HG03460 (cell line): ENCODE data around the gene PNMT.
A peak's percentile ranks its signal among the peaks of the same experiment; 100 is the strongest.

Experiments used
- ATAC-seq: cut with Tn5 transposase; IDR thresholded peaks from one replicate; pipeline ENCODE4 v1.9.1; 2021; ENCODE audit not compliant: unreplicated experiment

Gene PNMT

GRCh38 chr17:39632153-39632941 is 35.9 kb upstream of the PNMT start:
- no peak for ATAC-seq

DNA sequence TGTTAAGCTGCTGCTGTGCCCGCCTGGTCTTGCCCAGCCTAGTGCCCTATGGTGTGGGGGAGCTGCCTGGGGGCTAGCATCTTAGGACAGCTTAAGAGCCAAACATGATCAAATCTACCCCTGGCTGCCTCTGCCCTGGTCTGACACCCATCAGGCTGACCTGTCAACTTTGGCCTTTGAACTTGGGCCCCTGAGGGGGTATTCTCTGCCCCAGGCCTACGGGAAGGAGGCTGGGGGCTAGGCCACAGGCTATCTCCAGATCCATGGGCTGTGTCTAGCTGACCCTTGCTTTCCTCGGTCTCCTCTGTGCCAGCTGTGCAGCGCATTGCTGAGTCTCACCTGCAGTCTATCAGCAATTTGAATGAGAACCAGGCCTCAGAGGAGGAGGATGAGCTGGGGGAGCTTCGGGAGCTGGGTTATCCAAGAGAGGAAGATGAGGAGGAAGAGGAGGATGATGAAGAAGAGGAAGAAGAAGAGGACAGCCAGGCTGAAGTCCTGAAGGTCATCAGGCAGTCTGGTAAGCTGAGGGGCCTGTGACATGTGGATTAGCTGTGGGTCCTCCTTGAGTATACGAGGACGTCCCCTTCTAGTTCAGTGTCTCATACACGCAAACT is 34.6 kb upstream of the PNMT start:
- ATAC-seq = no peak

DNA sequence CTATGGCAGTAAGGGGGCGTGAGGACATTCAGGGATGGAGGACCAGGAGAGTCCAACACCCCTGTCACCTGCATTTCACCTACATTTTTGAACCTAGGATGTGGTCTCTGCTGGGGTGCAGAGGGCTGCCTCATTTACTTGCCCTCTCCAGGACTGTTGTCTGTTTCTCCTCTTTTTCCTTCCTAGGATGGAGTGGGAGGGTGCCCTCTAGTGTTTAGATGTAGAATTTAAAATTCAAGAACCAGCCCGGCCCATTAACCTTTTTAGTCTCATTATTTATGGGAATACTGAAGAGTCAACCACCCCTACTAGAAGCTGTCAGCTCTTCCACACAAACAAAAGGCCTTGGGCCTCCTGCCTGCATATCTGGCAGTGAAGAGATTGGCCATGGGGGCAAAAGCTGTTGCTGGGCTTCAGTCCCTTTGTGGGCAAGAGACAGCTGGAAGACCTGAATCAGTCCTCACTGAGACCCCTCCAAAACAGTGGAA is 33.8 kb upstream of the PNMT start:
- no peak for ATAC-seq

DNA sequence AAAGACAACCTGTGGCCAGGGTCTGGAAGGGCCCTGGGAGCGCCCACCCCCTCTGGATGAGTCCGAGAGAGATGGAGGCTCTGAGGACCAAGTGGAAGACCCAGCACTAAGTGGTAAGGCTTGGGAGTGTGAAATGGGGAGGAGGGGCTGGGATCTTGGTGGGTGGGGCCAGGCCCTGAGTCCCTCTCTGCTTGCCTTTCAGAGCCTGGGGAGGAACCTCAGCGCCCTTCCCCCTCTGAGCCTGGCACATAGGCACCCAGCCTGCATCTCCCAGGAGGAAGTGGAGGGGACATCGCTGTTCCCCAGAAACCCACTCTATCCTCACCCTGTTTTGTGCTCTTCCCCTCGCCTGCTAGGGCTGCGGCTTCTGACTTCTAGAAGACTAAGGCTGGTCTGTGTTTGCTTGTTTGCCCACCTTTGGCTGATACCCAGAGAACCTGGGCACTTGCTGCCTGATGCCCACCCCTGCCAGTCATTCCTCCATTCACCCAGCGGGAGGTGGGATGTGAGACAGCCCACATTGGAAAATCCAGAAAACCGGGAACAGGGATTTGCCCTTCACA is 32.6 kb upstream of the PNMT start:
- ATAC-seq = no peak

DNA sequence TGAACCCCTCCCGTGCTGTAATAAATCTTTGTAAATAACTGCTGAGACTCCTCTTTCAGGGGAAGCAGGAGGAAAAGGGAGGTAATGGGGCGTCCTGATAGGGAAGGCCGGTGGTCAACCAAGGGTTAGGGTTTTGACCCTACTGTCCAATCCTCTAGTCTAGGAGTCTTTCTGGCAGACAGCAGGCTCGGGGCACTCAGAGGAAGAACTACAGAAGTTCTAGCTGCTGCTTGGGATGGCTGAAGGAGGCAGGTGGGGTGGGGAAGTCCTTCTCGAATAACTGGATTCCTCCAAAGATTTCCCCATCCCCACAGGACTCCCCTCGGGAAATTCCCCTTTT is 31.7 kb upstream of the PNMT start:
- ATAC-seq = peak; percentile 13

- peak; percentile 74 for ATAC-seq
These were observed 31.1 kb upstream of the PNMT start, which contains the start of gene STARD3 for GRCh38 chr17:39636927-39637736. STARD3 (plus strand) TSS chr17:39637144; CDS start chr17:39653532, 16,388 bp downstream.

DNA sequence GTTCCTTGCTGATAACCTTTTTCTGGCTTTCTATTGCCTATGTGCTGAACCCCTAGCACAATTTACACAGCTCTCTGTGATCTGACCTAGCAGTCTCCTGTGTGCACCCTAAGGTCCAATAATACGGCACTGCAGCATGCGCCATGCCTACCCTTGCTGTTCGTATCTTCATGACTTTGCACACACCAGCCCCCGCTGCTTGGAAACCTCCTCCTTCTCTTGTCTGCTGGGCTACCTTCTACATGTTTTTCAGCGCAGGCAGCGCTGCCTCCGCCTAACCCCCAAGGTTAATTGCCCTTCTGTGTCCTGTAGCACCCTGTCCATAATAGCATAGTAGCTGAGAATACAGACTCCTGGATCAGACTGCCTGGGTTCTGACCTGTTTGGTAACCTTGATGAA is 29.9 kb upstream of the PNMT start:
- ATAC-seq = no peak

GRCh38 chr17:39639043-39639442 is 29.2 kb upstream of the PNMT start:
- ATAC-seq = no peak

GRCh38 chr17:39639566-39640458 is 28.4 kb upstream of the PNMT start:
- ATAC-seq = no peak

- no peak for ATAC-seq
These were observed 27.6 kb upstream of the PNMT start for GRCh38 chr17:39640591-39641031.

- no peak for ATAC-seq
These were observed 27.2 kb upstream of the PNMT start for GRCh38 chr17:39641097-39641496.

DNA sequence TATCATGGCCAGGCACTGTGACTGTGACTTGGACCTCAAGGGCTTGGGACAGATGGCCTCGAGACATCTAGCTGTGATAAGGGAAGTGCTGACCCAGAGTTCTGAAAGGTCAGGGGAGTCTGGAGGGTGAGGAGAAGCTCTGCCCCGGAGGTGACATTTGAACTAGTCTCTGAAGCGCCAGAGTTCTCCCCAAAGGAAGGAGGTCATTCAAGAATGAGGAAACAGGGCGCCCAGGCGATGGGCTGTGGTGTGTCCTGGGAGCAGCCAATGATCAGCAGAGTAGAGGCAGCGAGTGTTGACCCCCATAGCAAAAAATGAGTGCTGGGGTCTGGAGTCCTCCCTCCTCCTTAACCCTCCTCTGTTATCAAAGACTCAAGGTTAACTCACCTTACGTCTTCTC is 26.4 kb upstream of the PNMT start:
- no peak for ATAC-seq

DNA sequence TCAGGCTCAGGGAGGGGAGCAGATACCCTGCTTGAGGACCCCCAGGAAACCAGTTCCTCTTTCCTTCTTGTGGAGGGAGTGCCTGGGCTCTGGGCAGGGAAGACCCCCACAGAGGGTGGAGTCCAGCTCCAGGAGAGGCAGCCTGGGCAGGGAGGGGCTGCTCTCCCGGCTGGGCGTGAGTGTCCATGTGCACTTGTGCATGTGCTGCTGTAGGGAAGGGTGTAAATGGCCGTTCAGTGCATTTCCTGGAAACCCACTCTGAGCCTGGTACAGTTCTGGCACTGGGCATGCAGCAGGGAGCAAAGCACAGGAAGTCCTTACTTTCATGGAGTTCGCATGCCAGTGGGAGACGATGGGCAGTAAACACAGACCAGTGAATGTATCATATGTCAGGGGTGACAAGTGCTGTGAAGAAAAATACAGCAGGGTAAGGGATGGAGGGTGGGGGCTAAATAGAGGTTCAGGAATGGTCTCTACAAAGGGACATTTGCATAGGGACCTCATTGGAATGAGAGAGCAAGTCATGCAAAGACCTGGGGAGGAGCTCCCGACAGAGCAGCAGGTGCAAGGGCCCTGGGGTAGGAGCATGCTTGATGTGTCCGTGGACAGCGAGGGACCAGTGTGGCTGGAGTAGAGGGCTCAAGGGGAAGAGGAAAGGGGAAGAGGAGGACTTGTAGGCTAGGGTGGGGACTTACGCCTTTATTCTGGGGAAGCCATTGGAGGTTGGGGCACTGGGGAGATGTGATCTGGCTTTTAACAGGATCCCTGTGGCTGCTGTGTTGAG is 25.8 kb upstream of the PNMT start:
- no peak for ATAC-seq

GRCh38 chr17:39643271-39643670 is 25.0 kb upstream of the PNMT start:
- no peak for ATAC-seq

- ATAC-seq = no peak
These were observed 21.0 kb upstream of the PNMT start for GRCh38 chr17:39647256-39647655.

DNA sequence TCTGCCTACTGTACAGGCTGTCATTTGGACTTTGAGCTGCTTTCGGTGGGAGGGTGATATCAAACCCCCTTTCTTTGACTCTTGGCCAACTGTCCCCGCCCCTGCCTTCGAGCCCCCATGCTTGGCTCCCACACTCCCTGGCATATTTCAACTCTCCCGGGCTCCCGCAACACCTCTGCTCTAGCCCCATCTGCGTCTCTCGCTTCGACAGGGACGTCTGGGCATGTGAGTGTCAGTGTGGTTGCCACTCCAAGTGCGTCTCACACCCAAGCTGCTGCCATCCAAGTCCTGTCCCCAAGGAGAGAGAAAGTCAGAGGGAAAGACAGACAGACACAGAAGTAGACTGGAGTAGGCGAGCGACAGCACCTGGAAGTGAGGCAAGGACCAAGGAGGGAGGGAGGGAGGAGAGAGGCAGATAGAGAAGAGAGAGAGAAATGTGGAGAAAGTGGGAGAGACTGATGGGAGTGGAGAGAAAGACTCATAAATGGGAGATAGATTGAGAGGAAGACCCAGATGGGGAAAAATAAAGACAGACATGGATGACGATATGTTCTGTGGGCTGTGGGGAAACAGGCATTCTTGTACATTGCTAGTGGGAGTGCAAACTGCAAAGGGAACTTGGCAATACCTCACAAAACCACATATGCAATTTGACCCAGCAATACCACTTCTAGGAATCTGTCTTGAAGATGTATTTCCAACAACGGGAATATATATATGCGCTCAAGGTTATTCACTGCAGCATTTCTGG is 19.5 kb upstream of the PNMT start:
- no peak for ATAC-seq

DNA sequence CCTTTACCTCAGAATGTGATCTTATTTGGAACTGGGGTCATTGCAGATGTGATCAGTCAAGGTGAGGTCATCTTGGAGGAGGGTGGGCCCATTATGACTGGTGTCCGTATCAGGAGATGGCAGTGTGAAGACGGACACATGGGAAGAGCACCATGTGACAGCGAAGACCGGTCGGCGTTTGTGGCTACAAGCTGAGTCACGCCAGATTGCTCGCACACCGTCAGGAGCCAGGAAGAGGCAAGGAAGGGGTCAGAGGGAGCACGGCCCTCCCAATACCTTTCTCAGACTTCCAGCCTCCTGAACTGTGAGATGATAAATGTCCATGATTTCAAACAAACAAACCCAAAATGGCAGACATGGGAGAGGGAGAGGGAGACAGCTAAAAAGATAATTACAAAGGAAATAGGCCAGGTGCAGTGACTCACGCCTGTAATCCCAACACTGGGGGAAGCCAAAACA is 18.1 kb upstream of the PNMT start:
- ATAC-seq = no peak

DNA sequence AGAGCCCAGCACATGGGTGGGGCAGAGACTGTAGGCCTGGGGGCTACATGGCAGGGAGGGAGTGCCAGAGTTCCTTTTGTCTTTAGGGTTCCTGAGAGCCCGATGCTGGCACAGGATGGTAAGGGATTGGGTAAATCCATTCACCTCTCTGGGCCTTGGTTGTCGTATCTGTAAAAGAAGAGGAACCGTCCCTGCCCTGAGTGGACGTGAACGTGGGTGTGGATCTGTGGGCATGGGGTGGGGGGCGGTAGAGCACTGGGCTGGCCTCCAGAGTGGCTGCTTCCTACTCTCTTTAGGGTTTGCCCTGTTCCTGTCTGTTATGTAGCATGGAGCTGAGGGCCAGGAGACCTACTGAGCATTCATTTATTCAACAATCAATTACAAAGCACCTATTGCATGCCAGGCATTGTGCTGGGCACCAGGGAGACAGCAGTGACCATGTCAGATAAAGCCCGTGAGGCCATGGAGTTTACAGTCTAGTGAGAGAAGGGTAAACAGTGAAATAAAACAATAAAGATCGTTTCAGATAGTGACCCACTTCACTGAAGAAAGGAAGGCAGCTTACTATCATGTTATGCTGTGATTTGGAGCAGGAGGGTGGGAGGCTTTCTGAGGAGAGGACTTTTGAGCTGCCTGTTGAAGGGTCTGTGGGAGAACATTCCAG is 16.2 kb upstream of the PNMT start:
- no peak for ATAC-seq
